ENCODE measurements around the gene KL. TPM values are rescaled to one million over a fixed set of nuclear protein-coding genes. Genes with fewer than 3 reads are reported as not detected.

Gene KL
- polyA plus RNA-seq, 1 experiment, result not detected

- no peak for DNase-seq (ENCODE audit: low read depth, low spot score)
- POLR2A ChIA-PET, result no interaction called here
- no peak overlapping the region for H3K27ac ChIP-seq (ENCODE audit: low read depth, low read length)
- no peak for TF ChIP-seq CTCF (IDR thresholded peaks at IDR 0.05; ENCODE audit: low read depth, low read length)
- no peaks in the 10 kb centered on the region for H3K27me3 ChIP-seq (ENCODE audit: control insufficient read depth, insufficient read depth, low read length)
- H3K4me3 ChIP-seq (ENCODE audit: low read depth, low read length), result no peak overlapping the region
- no peaks in the 10 kb centered on the region for H3K9me3 ChIP-seq (ENCODE audit: control insufficient read depth, insufficient read depth, low read length)
- CTCF ChIA-PET, result no interaction called here
These were observed 40.0 kb upstream of the KL start for GRCh38 chr13:32976056-32976805.

DNA sequence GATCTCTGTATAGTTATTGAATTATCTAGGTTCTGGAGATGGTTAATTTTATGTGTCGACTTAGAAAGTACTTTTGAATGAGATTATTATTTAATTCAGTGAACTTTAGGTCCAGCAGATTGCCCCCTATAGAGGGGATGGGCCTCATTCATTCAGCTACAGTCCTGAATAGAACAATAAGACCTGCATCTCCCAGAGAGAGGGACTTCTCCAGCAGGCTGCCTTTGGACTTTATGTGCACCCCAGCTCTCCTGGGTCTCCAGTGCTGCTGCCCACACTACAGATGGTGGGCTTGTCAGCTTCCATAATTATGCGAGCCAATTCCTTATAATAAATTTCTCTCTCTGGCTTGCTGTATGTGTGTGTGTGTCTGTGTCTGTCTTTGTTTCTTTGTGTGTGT lies 39.3 kb upstream of the KL start:
- H3K27ac ChIP-seq (ENCODE audit: low read depth, low read length), result no peak overlapping the region
- ChIA-PET POLR2A (no interaction called here), CTCF (interaction anchor here (1.3 kb wide), 1 partner anchor 566 kb away, joined by 4 read pairs; no protein-coding TSS in a partner anchor)
- no peak for TF ChIP-seq CTCF (IDR thresholded peaks at IDR 0.05; ENCODE audit: low read depth, low read length)
- no peaks in the 10 kb centered on the region for H3K27me3 ChIP-seq (ENCODE audit: control insufficient read depth, insufficient read depth, low read length)
- no peak overlapping the region for H3K4me3 ChIP-seq (ENCODE audit: low read depth, low read length)
- no peak for DNase-seq (ENCODE audit: low read depth, low spot score)
- no peaks in the 10 kb centered on the region for H3K9me3 ChIP-seq (ENCODE audit: control insufficient read depth, insufficient read depth, low read length)

DNA sequence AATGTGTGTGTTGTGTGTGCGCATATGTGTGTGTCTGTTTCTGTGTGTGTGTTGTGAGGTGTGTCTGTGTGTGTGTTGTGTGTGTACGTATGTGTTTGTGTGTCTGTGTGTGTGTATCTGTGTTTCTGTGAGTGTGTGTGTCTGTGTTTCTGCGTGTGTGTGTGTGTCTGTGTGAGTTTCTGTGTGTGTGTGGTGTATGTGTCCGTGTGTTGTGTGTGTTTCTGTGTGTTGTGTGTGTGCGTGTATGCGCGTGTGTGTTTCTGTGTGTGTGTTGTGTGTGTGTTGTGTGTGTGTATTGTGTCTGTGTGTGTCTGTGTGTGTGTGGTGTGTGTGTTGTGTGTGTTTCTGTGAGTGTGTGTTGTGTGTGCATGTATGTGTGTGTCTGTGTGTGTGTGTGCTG lies 38.9 kb upstream of the KL start:
- DNase-seq (ENCODE audit: low read depth, low spot score), result no peak
- Histone ChIP-seq H3K9me3 (ENCODE audit: control insufficient read depth, insufficient read depth, low read length) (no peaks in the 10 kb centered on the region), H3K4me3 (ENCODE audit: low read depth, low read length) (no peak overlapping the region), H3K27ac (ENCODE audit: low read depth, low read length) (no peak overlapping the region), H3K27me3 (ENCODE audit: control insufficient read depth, insufficient read depth, low read length) (no peaks in the 10 kb centered on the region)
- POLR2A ChIA-PET, result no interaction called here
- CTCF ChIA-PET, result interaction anchor here (1.3 kb wide), 1 partner anchor 565 kb away, joined by 4 read pairs; no protein-coding TSS in a partner anchor
- no peak for TF ChIP-seq CTCF (IDR thresholded peaks at IDR 0.05; ENCODE audit: low read depth, low read length)

GRCh38 chr13:32978278-32978677 lies 37.9 kb upstream of the KL start:
- no peak for TF ChIP-seq CTCF (IDR thresholded peaks at IDR 0.05; ENCODE audit: low read depth, low read length)
- no peak overlapping the region for H3K27ac ChIP-seq (ENCODE audit: low read depth, low read length)
- no peaks in the 10 kb centered on the region for H3K9me3 ChIP-seq (ENCODE audit: control insufficient read depth, insufficient read depth, low read length)
- ChIA-PET POLR2A (interaction anchor here (0.5 kb wide), 1 partner anchor 23 kb away, joined by 9 read pairs; no protein-coding TSS in a partner anchor), CTCF (interaction anchor here (0.7 to 1.3 kb wide), 2 partner anchors 246 to 564 kb away, joined by 4 read pairs; no protein-coding TSS in a partner anchor)
- no peak for DNase-seq (ENCODE audit: low read depth, low spot score)
- H3K4me3 ChIP-seq (ENCODE audit: low read depth, low read length), result no peak overlapping the region
- no peaks in the 10 kb centered on the region for H3K27me3 ChIP-seq (ENCODE audit: control insufficient read depth, insufficient read depth, low read length)

- TF ChIP-seq CTCF (IDR thresholded peaks at IDR 0.05; ENCODE audit: low read depth, low read length), result no peak
- DNase-seq (ENCODE audit: low read depth, low spot score), result no peak
- Histone ChIP-seq H3K9me3 (ENCODE audit: control insufficient read depth, insufficient read depth, low read length) (no peaks in the 10 kb centered on the region), H3K4me3 (ENCODE audit: low read depth, low read length) (no peak overlapping the region), H3K27ac (ENCODE audit: low read depth, low read length) (no peak overlapping the region), H3K27me3 (ENCODE audit: control insufficient read depth, insufficient read depth, low read length) (peaks cover 8% of the 10 kb centered on the region)
- CTCF ChIA-PET, result no interaction called here
- POLR2A ChIA-PET, result no interaction called here
These were observed 33.2 kb upstream of the KL start for GRCh38 chr13:32983058-32983457.

Measured in AG04450 (cell line).